DND-41 (cell line): ENCODE measurements around the gene ABCC8.

Experiments
- ATAC-seq: fragments of 200-7000 bp; cut with Tn5 transposase; 3 replicates; pipeline ENCODE4 v1.9.1; 2021; ENCODE audit warnings: low read depth; ENCODE audit not compliant: insufficient read depth
- DNase-seq: peaks from one replicate; pipeline ENCODE4 v3.0.0-alpha.2; 2020
- H2AFZ ChIP-seq: 2 replicates; pipeline ENCODE4 v1.6.0; 2012; ENCODE audit warnings: low read depth, low read length
- H3K27ac ChIP-seq: 2 replicates; pipeline ENCODE4 v1.5.1; 2012; ENCODE audit warnings: low read length, inconsistent platforms
- H3K27me3 ChIP-seq: fragments of 200-600 bp; sonication (generic); 2 replicates; pipeline ENCODE4 v1.6.0; 2012; ENCODE audit warnings: low read length, mild to moderate bottlenecking, inconsistent platforms; ENCODE audit not compliant: insufficient read depth, poor library complexity
- H3K36me3 ChIP-seq: 2 replicates; pipeline ENCODE4 v1.5.1; 2012; ENCODE audit warnings: low read length, inconsistent platforms; ENCODE audit not compliant: insufficient read depth
- H3K4me1 ChIP-seq: 2 replicates; pipeline ENCODE4 v1.5.1; 2012; ENCODE audit warnings: mild to moderate bottlenecking, low read length; ENCODE audit not compliant: insufficient read depth
- H3K4me2 ChIP-seq: 2 replicates; pipeline ENCODE4 v1.6.0; 2012; ENCODE audit warnings: mild to moderate bottlenecking, moderate library complexity, low read length, inconsistent platforms; ENCODE audit not compliant: insufficient read depth
- H3K4me3 ChIP-seq, 2 experiments: fragments of 200-600 bp in 1 of 2; shearing (Covaris generic) in 1 of 2; 2 replicates each; pipeline ENCODE4 v1.5.1; 2012 to 2016; ENCODE audit warnings: inconsistent platforms in 2 of 2, low read length in 2 of 2, mild to moderate bottlenecking in 2 of 2, low read depth in 1 of 2, moderate library complexity in 1 of 2
- H3K79me2 ChIP-seq: 2 replicates; pipeline ENCODE4 v1.6.0; 2012; ENCODE audit warnings: low read length, inconsistent platforms; ENCODE audit not compliant: insufficient read depth
- H3K9ac ChIP-seq: 2 replicates; pipeline ENCODE4 v1.6.0; 2012; ENCODE audit warnings: low read depth, mild to moderate bottlenecking, inconsistent platforms, low read length, moderate library complexity
- H3K9me3 ChIP-seq: 2 replicates; pipeline ENCODE4 v1.5.1; 2012; ENCODE audit warnings: low read length, moderate library complexity, mild to moderate bottlenecking, inconsistent platforms; ENCODE audit not compliant: insufficient read depth, severe bottlenecking
- H4K20me1 ChIP-seq: 2 replicates; pipeline ENCODE4 v1.6.0; 2012; ENCODE audit warnings: low read length; ENCODE audit not compliant: insufficient read depth
- EZH2 ChIP-seq: IDR thresholded peaks from 3 replicates; pipeline ENCODE4 v1.6.1; 2012; ENCODE audit warnings: borderline replicate concordance, low read depth, mild to moderate bottlenecking, moderate library complexity, low read length, inconsistent platforms; ENCODE audit not compliant: severe bottlenecking
- TF ChIP-seq, protein P1 (sequence below): IDR thresholded peaks from 2 replicates; pipeline ENCODE4 v1.5.1; 2012; ENCODE audit warnings: borderline replicate concordance, low read length, moderate library complexity, mild to moderate bottlenecking; ENCODE audit not compliant: poor library complexity, severe bottlenecking; ENCODE audit errors: extremely low read depth

ABCC8 gene

DNA sequence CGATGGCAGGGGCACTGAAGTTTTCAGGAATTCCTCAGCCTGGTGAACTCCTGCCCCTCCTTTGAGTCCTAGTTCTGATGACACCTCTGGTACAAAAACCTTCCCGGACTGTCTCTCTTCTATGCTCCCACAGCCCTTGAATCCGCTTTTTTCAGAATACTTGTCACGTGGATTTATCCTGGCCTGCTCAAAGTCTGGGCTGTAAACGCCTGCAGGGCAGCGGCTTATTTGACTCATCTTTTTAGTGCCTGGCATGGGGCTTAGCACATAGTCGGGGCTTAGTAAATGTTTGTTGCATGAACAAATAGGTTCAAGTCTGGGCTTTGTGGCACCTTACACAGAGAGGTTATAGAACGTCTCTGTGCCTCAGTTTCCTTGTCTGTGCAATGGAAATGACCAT lies 74.8 kb downstream of the ABCC8 start:
- TF ChIP-seq, protein P1, sequence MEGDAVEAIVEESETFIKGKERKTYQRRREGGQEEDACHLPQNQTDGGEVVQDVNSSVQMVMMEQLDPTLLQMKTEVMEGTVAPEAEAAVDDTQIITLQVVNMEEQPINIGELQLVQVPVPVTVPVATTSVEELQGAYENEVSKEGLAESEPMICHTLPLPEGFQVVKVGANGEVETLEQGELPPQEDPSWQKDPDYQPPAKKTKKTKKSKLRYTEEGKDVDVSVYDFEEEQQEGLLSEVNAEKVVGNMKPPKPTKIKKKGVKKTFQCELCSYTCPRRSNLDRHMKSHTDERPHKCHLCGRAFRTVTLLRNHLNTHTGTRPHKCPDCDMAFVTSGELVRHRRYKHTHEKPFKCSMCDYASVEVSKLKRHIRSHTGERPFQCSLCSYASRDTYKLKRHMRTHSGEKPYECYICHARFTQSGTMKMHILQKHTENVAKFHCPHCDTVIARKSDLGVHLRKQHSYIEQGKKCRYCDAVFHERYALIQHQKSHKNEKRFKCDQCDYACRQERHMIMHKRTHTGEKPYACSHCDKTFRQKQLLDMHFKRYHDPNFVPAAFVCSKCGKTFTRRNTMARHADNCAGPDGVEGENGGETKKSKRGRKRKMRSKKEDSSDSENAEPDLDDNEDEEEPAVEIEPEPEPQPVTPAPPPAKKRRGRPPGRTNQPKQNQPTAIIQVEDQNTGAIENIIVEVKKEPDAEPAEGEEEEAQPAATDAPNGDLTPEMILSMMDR: no peak
- no peak for TF ChIP-seq EZH2
- no peaks in the 10 kb centered on the region for H3K4me1 ChIP-seq

DNA sequence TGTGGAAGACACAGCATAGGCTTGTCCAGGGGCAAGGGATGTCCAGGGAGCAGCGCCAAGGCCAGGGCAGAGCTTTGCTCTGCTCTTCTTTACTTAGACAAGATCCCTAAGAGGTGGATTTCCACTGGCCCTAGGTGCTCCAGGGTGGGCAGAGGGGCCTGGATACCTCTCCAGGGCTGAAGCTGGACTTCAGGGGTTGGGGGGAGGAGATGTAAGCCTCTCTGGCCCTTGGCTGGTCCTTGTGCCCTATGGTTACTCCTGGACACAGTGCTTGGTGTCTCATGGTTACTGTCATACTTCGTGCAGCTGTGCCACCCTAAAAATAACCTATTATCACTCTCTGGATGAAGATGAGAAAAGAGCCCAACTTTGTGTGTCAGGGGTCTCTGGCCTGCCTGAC lies 75.3 kb downstream of the ABCC8 start:
- TF ChIP-seq EZH2: no peak
- TF ChIP-seq, protein P1: no peak
- Histone ChIP-seq H3K4me2 (no peak overlapping the region), H3K36me3 (no peaks in the 10 kb centered on the region), H3K9me3 (no peaks in the 10 kb centered on the region), H3K4me3 (no peak overlapping the region), H3K27me3 (no peaks in the 10 kb centered on the region), H2AFZ (no peak overlapping the region), H3K27ac (no peak overlapping the region), H3K9ac (no peak overlapping the region), H4K20me1 (no peaks in the 10 kb centered on the region), H3K4me1 (no peaks in the 10 kb centered on the region), H3K79me2 (no peaks in the 10 kb centered on the region)
- no peak for DNase-seq
- ATAC-seq: no peak

More for the DNA sequence above, 74.8 kb downstream of the ABCC8 start:
- ATAC-seq: no peak
- Histone ChIP-seq H2AFZ (no peak overlapping the region), H3K27ac (no peak overlapping the region), H3K4me2 (no peak overlapping the region), H3K79me2 (no peaks in the 10 kb centered on the region), H3K9ac (no peak overlapping the region), H3K36me3 (no peaks in the 10 kb centered on the region), H3K27me3 (no peaks in the 10 kb centered on the region), H4K20me1 (no peaks in the 10 kb centered on the region), H3K9me3 (no peaks in the 10 kb centered on the region), H3K4me3 (no peak overlapping the region)
- DNase-seq: no peak

DNA sequence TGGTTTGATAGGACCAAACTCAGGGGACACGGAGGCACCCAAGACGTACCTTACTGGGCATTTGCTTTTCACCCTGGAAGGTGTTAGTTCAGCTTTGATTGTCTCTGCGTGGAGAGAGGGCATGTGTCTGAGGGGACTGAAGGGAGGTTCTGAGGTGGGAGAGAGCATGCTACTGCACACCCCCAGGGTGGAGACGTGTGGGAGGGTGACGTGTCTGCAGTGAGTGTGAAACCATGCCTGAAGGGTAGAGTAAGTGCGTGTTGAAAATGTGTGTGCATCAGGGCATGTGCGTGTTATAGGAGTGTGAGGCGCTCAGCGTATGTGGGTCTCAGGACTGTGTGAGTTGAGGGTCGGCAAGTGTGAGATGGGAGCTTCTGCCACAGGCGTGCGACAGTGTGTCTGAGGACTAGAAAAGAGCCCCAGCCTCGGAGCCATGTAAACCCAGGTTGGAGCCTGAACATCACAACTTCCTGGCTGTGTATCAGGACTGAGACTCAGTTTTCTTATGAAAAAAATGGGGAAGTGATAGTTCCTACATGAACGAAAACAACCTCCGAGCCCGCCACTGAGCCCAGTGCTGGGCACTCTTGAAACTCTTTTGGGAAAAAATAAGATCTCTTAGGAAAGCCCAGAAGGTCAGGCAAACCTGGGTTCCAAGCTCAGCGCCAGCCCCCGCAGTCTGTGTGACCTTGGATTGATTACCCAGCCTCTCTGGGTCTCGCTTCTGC lies 76.4 kb downstream of the ABCC8 start:
- Histone ChIP-seq H3K9ac (no peak overlapping the region), H3K36me3 (no peaks in the 10 kb centered on the region), H2AFZ (no peak overlapping the region), H3K9me3 (no peaks in the 10 kb centered on the region), H3K79me2 (no peaks in the 10 kb centered on the region), H3K4me3 (no peak overlapping the region), H3K4me2 (no peak overlapping the region), H3K4me1 (no peaks in the 10 kb centered on the region), H3K27ac (no peak overlapping the region), H4K20me1 (no peaks in the 10 kb centered on the region), H3K27me3 (no peaks in the 10 kb centered on the region)
- ATAC-seq (no peak), DNase-seq (no peak)
- no peak for TF ChIP-seq EZH2
- TF ChIP-seq, protein P1: no peak
